ENCODE data around the gene CD207.
A peak's percentile ranks its signal among the peaks of the same experiment; 100 is the strongest.

Gene CD207

GRCh38 chr2:70861777-70862625, 26.4 kb upstream of the CD207 start:
- H3K4me3 ChIP-seq (replicated peaks; ENCODE audit: low read depth, low read length): no peak overlapping the region
- peak; percentile 41 for DNase-seq (ENCODE audit: extremely low read depth, low read depth)
- TF ChIP-seq CTCF (IDR thresholded peaks at IDR 0.05; ENCODE audit: low read depth, low read length, missing control alignments): peak; percentile 99

GRCh38 chr2:70855667-70856066, 20.1 kb upstream of the CD207 start:
- no peak overlapping the region for H3K4me3 ChIP-seq (replicated peaks; ENCODE audit: low read depth, low read length)
- TF ChIP-seq CTCF (IDR thresholded peaks at IDR 0.05; ENCODE audit: low read depth, low read length, missing control alignments): no peak
- peak; percentile 19 for DNase-seq (ENCODE audit: extremely low read depth, low read depth)

- DNase-seq (ENCODE audit: extremely low read depth, low read depth): no peak
- no peak for TF ChIP-seq CTCF (IDR thresholded peaks at IDR 0.05; ENCODE audit: low read depth, low read length, missing control alignments)
- H3K4me3 ChIP-seq (replicated peaks; ENCODE audit: low read depth, low read length): no peak overlapping the region
Measured at GRCh38 chr2:70854411-70854810, 18.8 kb upstream of the CD207 start.

GRCh38 chr2:70852824-70853223, 17.2 kb upstream of the CD207 start:
- DNase-seq (ENCODE audit: extremely low read depth, low read depth): no peak
- no peak for TF ChIP-seq CTCF (IDR thresholded peaks at IDR 0.05; ENCODE audit: low read depth, low read length, missing control alignments)
- no peak overlapping the region for H3K4me3 ChIP-seq (replicated peaks; ENCODE audit: low read depth, low read length)

- DNase-seq (ENCODE audit: extremely low read depth, low read depth): no peak
- H3K4me3 ChIP-seq (replicated peaks; ENCODE audit: low read depth, low read length): no peak overlapping the region
- no peak for TF ChIP-seq CTCF (IDR thresholded peaks at IDR 0.05; ENCODE audit: low read depth, low read length, missing control alignments)
Measured at GRCh38 chr2:70851704-70852103, 16.1 kb upstream of the CD207 start.

DNA sequence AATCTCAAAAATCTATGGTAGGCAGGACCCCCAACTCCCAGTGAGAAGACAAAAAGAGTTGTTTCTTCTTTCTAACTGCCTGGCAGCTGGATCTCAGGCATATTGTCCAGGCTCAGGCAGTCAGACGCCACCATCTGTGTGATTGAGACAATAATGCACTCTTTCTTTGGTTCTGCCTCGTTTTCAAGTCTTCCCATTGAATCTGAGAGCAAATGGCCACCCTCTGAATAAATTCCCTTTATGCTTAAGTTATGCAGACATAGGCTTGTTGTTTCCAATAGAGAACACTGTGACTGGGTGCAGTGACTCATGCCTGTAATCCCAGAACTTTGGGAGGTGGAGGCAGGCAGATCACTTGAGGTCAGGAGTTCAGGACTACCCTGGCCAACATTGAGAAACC, 15.3 kb upstream of the CD207 start:
- H3K4me3 ChIP-seq (replicated peaks; ENCODE audit: low read depth, low read length): no peak overlapping the region
- no peak for DNase-seq (ENCODE audit: extremely low read depth, low read depth)
- TF ChIP-seq CTCF (IDR thresholded peaks at IDR 0.05; ENCODE audit: low read depth, low read length, missing control alignments): no peak

Measured in HFF-Myc (cell line).